Prostate gland (tissue), 2 donors: ENCODE data around the gene ERG.

Experiments used
- POLR2A ChIP-seq: fragments of 450-650 bp; IDR thresholded peaks from one replicate; pipeline ENCODE4 v1.6.1; 2016; ENCODE audit warnings: antibody characterized with exemption, mild to moderate bottlenecking
- TF ChIP-seq, protein P1 (sequence below), 4 experiments: fragments of 200-600 bp in 2 of 4; fragments of 450-650 bp in 2 of 4; sonication (generic) in 2 of 4; IDR thresholded peaks; 1 replicate in 3 of 4; 2 replicates in 1 of 4; pipeline ENCODE4 v1.5.1; 2016 to 2019; ENCODE audit warnings: antibody characterized with exemption in 4 of 4, mild to moderate bottlenecking in 2 of 4, moderate library complexity in 2 of 4

DNA sequence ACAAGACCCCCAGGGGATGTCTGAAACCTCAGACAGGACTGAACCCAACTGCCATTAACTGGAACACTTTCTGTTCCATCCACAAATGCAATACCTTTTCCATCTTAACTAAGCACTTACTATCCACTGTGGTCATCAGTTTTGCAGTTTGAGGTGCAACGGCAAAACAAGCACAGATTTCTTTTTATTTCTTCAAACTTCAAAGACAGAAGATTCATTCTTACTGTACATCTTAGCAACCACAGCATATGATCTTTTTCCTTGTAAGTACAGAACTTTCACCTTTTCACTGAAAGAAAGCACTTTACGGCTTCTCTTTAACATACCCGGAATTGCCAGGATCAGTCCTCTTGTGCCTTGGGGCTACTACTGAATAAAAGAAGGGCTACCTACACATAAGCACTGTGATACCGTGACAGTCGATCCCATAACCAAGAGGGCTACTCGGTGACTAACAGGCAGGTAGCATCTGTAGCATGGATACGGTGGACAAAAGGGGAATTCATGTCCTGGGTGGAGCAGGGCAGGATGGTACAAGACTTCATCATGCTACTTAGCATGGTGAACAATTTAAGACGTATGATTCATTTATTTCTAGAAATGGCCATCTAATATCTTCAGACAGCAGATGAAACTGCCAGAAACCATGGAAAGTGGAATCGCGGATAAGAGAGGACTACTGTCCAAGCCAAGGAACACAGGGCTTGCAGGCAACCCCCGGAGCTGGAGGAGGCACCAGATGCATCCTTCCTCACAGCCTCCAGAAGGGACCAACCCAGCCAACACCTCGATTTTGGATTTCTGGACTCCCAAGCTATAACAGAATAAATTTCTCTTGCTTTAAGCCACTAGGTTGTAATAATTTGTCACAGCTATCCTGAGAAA lies 18.4 kb downstream of the ERG start:
- TF ChIP-seq, protein P1, sequence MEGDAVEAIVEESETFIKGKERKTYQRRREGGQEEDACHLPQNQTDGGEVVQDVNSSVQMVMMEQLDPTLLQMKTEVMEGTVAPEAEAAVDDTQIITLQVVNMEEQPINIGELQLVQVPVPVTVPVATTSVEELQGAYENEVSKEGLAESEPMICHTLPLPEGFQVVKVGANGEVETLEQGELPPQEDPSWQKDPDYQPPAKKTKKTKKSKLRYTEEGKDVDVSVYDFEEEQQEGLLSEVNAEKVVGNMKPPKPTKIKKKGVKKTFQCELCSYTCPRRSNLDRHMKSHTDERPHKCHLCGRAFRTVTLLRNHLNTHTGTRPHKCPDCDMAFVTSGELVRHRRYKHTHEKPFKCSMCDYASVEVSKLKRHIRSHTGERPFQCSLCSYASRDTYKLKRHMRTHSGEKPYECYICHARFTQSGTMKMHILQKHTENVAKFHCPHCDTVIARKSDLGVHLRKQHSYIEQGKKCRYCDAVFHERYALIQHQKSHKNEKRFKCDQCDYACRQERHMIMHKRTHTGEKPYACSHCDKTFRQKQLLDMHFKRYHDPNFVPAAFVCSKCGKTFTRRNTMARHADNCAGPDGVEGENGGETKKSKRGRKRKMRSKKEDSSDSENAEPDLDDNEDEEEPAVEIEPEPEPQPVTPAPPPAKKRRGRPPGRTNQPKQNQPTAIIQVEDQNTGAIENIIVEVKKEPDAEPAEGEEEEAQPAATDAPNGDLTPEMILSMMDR (IDR thresholded peaks at IDR 0.05): no peak
- TF ChIP-seq POLR2A: no peak
